Measurements from ENCODE around the gene TFIP11.

DNA sequence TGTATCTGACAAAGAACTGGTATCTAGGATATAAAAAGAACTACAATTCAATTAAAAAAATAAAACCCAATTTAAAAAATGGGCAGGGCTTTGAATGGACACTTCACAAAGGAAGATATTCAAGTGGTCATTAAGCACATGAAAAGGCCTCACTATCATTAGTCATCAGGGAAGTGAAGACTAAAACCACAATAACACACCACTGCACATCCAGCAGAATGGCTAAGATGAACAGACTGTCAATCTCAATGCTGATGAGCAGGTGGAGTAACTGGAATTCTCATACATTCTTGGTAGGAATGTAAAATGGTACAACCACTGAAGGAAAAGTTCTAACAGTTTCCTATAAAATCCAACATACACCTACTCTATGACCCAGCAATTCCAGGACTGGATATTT lies 37.6 kb downstream of the TFIP11 start:
- TF ChIP-seq, protein P1, sequence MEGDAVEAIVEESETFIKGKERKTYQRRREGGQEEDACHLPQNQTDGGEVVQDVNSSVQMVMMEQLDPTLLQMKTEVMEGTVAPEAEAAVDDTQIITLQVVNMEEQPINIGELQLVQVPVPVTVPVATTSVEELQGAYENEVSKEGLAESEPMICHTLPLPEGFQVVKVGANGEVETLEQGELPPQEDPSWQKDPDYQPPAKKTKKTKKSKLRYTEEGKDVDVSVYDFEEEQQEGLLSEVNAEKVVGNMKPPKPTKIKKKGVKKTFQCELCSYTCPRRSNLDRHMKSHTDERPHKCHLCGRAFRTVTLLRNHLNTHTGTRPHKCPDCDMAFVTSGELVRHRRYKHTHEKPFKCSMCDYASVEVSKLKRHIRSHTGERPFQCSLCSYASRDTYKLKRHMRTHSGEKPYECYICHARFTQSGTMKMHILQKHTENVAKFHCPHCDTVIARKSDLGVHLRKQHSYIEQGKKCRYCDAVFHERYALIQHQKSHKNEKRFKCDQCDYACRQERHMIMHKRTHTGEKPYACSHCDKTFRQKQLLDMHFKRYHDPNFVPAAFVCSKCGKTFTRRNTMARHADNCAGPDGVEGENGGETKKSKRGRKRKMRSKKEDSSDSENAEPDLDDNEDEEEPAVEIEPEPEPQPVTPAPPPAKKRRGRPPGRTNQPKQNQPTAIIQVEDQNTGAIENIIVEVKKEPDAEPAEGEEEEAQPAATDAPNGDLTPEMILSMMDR (IDR thresholded peaks at IDR 0.05) = no peak
- no peak for TF ChIP-seq POLR2AphosphoS5 (IDR thresholded peaks at IDR 0.05; ENCODE audit: low read depth, low read length)
- no peak for TF ChIP-seq REST (IDR thresholded peaks at IDR 0.05; ENCODE audit: insufficient read depth in 1 of 2, low read depth in 2 of 2, low read length in 1 of 2)
- TF ChIP-seq TCF7L2 (IDR thresholded peaks at IDR 0.05; ENCODE audit: low read depth, low read length) = no peak
- TF ChIP-seq SIN3A (IDR thresholded peaks at IDR 0.05; ENCODE audit: borderline replicate concordance, insufficient read depth, low read depth, low read length) = no peak
